Liver (tissue), 3 donors: ENCODE data around the gene RHEB.

Experiments
- RAD21 ChIP-seq, 2 donors: IDR thresholded peaks; 2 replicates each; pipeline ENCODE4 v1.6.1; 2016; ENCODE audit warnings: antibody characterized with exemption in 2 of 2, mild to moderate bottlenecking in 2 of 2
- SP1 ChIP-seq: IDR thresholded peaks from 2 replicates; pipeline ENCODE4 v1.6.1; 2018; ENCODE audit warnings: antibody characterized with exemption, mild to moderate bottlenecking
- YY1 ChIP-seq: IDR thresholded peaks from 2 replicates; pipeline ENCODE4 v1.6.1; 2016; ENCODE audit warnings: antibody characterized with exemption, mild to moderate bottlenecking
- ZBTB33 ChIP-seq: IDR thresholded peaks from 2 replicates; pipeline ENCODE4 v1.6.1; 2016; ENCODE audit warnings: antibody characterized with exemption
- TF ChIP-seq, protein P1 (sequence below): fragments of 150-350 bp; IDR thresholded peaks from 2 replicates; pipeline ENCODE4 v1.5.1; 2017; ENCODE audit warnings: improper control_type of control experiment, low read depth, low read length; ENCODE audit not compliant: missing input control
- TF ChIP-seq, protein P2 (sequence below): IDR thresholded peaks from 2 replicates; pipeline ENCODE4 v1.6.1; 2016; ENCODE audit warnings: antibody characterized with exemption, mild to moderate bottlenecking
- donor health status: healthy.
- donor health status: healthy.

GRCh38 chr7:151431768-151432311, 87.9 kb downstream of the RHEB start:
- TF ChIP-seq, protein P1, sequence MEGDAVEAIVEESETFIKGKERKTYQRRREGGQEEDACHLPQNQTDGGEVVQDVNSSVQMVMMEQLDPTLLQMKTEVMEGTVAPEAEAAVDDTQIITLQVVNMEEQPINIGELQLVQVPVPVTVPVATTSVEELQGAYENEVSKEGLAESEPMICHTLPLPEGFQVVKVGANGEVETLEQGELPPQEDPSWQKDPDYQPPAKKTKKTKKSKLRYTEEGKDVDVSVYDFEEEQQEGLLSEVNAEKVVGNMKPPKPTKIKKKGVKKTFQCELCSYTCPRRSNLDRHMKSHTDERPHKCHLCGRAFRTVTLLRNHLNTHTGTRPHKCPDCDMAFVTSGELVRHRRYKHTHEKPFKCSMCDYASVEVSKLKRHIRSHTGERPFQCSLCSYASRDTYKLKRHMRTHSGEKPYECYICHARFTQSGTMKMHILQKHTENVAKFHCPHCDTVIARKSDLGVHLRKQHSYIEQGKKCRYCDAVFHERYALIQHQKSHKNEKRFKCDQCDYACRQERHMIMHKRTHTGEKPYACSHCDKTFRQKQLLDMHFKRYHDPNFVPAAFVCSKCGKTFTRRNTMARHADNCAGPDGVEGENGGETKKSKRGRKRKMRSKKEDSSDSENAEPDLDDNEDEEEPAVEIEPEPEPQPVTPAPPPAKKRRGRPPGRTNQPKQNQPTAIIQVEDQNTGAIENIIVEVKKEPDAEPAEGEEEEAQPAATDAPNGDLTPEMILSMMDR: no peak
- TF ChIP-seq YY1 (no peak), SP1 (no peak), RAD21 (IDR thresholded peaks at IDR 0.05) (no peak), ZBTB33 (no peak)
- TF ChIP-seq, protein P2, sequence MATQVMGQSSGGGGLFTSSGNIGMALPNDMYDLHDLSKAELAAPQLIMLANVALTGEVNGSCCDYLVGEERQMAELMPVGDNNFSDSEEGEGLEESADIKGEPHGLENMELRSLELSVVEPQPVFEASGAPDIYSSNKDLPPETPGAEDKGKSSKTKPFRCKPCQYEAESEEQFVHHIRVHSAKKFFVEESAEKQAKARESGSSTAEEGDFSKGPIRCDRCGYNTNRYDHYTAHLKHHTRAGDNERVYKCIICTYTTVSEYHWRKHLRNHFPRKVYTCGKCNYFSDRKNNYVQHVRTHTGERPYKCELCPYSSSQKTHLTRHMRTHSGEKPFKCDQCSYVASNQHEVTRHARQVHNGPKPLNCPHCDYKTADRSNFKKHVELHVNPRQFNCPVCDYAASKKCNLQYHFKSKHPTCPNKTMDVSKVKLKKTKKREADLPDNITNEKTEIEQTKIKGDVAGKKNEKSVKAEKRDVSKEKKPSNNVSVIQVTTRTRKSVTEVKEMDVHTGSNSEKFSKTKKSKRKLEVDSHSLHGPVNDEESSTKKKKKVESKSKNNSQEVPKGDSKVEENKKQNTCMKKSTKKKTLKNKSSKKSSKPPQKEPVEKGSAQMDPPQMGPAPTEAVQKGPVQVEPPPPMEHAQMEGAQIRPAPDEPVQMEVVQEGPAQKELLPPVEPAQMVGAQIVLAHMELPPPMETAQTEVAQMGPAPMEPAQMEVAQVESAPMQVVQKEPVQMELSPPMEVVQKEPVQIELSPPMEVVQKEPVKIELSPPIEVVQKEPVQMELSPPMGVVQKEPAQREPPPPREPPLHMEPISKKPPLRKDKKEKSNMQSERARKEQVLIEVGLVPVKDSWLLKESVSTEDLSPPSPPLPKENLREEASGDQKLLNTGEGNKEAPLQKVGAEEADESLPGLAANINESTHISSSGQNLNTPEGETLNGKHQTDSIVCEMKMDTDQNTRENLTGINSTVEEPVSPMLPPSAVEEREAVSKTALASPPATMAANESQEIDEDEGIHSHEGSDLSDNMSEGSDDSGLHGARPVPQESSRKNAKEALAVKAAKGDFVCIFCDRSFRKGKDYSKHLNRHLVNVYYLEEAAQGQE: no peak
